ENCODE measurements around the gene EVC2. TPM values are rescaled to one million over a fixed set of nuclear protein-coding genes. Genes with fewer than 3 reads are reported as not detected.

Gene EVC2
- total and polyA plus RNA-seq, 2 experiments from 2014 or later: 4.3 to 8.1 TPM

DNA sequence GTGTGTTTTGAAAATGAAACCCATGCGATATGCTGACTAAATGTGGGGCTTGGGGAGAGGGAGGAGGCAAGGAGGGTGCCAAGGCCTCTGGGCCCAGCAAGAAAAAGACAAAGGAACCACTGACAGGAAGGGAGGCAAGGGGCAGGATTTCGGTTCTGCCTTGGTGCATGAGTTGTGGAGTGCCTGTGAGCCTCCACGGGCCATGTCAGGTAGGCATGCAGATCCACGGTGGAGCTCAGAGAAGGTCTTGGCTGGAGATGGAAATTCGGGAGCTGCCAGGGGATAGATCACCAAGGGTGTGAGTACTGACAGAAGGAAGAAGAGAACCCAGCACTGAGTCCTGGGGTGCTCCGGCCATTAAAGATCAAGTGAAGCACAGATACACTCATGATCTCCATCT is 4.1 kb downstream of the EVC2 start:
- peaks cover 5% of the 10 kb centered on the region; the same call in 1 of the 2 replicates for H3K36me3 ChIP-seq (ENCODE audit: low read depth)
- no peak overlapping the region for H3K4me2 ChIP-seq (ENCODE audit: unreplicated experiment)
- no peak overlapping the region for H2AFZ ChIP-seq
- H3K9me2 ChIP-seq (ENCODE audit: insufficient read depth): no peaks in the 10 kb centered on the region
- no peaks in the 10 kb centered on the region for H3K27me3 ChIP-seq (replicated peaks; ENCODE audit: insufficient read depth)
- no peak overlapping the region for H3K9ac ChIP-seq
- in situ Hi-C loops (cut with MboI): no loop called here
- H4K20me1 ChIP-seq (ENCODE audit: insufficient read depth): no peaks in the 10 kb centered on the region
- H3K4me3 ChIP-seq: no peak overlapping the region
- peaks cover 22% of the 10 kb centered on the region for H3K4me1 ChIP-seq (ENCODE audit: insufficient read depth)
- WGBS, 2 experiments (ENCODE audit: low coverage in 1 of 2, low lambda C conversion rate in 2 of 2, missing lambda C conversion rate in 2 of 2): 71 to 72% methylated on average over 6 of the region's 6 CpGs
- no peak overlapping the region for H3K27ac ChIP-seq
- peaks cover 5% of the 10 kb centered on the region; the same call in 1 of the 2 replicates for H3F3A ChIP-seq (ENCODE audit: insufficient read depth)
- peaks cover 50% of the 10 kb centered on the region for H3K79me2 ChIP-seq (ENCODE audit: insufficient read depth)
- H3K9me3 ChIP-seq (ENCODE audit: low read depth): no peaks in the 10 kb centered on the region
- TF ChIP-seq EZH2 (IDR thresholded peaks at IDR 0.05; ENCODE audit: insufficient read depth, poor library complexity, severe bottlenecking): no peak
- TF ChIP-seq EZH2phosphoT487 (IDR thresholded peaks at IDR 0.05; ENCODE audit: insufficient read depth, low read depth): no peak
- DNase-seq: no peak

DNA sequence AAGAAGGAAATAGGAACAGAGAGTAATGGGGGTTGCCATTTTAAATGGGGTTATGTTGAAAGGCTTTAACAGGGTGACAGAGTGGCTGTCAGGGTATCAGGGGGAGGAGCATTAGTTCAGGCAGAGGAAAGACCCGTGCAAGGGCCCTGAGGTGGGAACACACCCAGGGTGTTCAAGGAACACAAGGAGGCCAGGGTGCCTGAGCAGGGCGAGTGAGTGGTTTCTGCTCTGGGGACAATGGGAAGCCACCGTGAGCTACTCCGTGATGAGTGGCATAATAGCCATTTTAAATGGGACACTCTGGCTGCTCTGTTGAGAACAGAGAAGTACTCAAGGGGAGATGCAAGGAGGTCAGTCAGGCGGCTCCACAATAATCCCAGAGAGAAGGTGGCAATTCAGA is 4.5 kb downstream of the EVC2 start:
- no peak for DNase-seq
- H3K4me1 ChIP-seq (ENCODE audit: insufficient read depth): peaks cover 18% of the 10 kb centered on the region
- peaks cover 5% of the 10 kb centered on the region; the same call in 1 of the 2 replicates for H3K36me3 ChIP-seq (ENCODE audit: low read depth)
- H2AFZ ChIP-seq: no peak overlapping the region
- no peak for TF ChIP-seq EZH2phosphoT487 (IDR thresholded peaks at IDR 0.05; ENCODE audit: insufficient read depth, low read depth)
- TF ChIP-seq EZH2 (IDR thresholded peaks at IDR 0.05; ENCODE audit: insufficient read depth, poor library complexity, severe bottlenecking): no peak
- no peaks in the 10 kb centered on the region for H4K20me1 ChIP-seq (ENCODE audit: insufficient read depth)
- 0 out of 2 replicates have a peak, but pooled peaks cover under 1% of the 10 kb centered on the region for H3F3A ChIP-seq (ENCODE audit: insufficient read depth)
- H3K9ac ChIP-seq: no peak overlapping the region
- no peak overlapping the region for H3K4me3 ChIP-seq
- H3K27ac ChIP-seq: no peak overlapping the region
- peaks cover 50% of the 10 kb centered on the region for H3K79me2 ChIP-seq (ENCODE audit: insufficient read depth)
- WGBS, 2 experiments (ENCODE audit: low coverage in 1 of 2, low lambda C conversion rate in 2 of 2, missing lambda C conversion rate in 2 of 2): 98 to 100% methylated on average over 5 of the region's 5 CpGs
- no peaks in the 10 kb centered on the region for H3K9me2 ChIP-seq (ENCODE audit: insufficient read depth)
- H3K4me2 ChIP-seq (ENCODE audit: unreplicated experiment): no peak overlapping the region
- H3K27me3 ChIP-seq (replicated peaks; ENCODE audit: insufficient read depth): no peaks in the 10 kb centered on the region
- H3K9me3 ChIP-seq (ENCODE audit: low read depth): no peaks in the 10 kb centered on the region
- in situ Hi-C loops (cut with MboI): no loop called here

DNA sequence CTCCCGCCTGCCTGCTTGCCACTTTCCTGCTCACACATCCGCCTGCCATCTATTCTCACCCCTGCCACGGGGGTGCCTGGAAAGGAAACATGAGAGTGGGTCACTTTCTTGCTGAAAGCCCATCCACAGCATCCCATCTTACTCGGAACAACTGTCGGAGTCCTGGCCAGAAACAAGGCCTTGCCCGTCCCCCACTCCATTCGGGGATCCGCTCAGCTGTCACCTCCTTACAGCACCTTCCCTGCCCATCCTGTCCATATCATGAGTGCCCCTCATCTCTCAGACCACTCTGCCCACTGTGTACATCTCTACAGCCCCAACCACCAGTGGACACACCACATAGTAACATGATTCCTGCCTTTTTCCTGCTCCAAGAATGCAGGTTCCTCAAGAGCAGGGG is 6.4 kb downstream of the EVC2 start:
- WGBS, 2 experiments (ENCODE audit: low coverage in 1 of 2, low lambda C conversion rate in 2 of 2, missing lambda C conversion rate in 2 of 2): 97 to 98% methylated on average over 8 of the region's 8 CpGs
- no peak for DNase-seq
- no peak for TF ChIP-seq EZH2 (IDR thresholded peaks at IDR 0.05; ENCODE audit: insufficient read depth, poor library complexity, severe bottlenecking)
- TF ChIP-seq EZH2phosphoT487 (IDR thresholded peaks at IDR 0.05; ENCODE audit: insufficient read depth, low read depth): no peak
- H3K27me3 ChIP-seq (replicated peaks; ENCODE audit: insufficient read depth): no peaks in the 10 kb centered on the region
- peaks cover 7% of the 10 kb centered on the region; the same call in 1 of the 2 replicates for H3K4me1 ChIP-seq (ENCODE audit: insufficient read depth)
- no peak overlapping the region for H3K4me2 ChIP-seq (ENCODE audit: unreplicated experiment)
- no peaks in the 10 kb centered on the region for H3F3A ChIP-seq (ENCODE audit: insufficient read depth)
- H3K27ac ChIP-seq: no peak overlapping the region
- in situ Hi-C loops (cut with MboI): no loop called here
- no peaks in the 10 kb centered on the region for H4K20me1 ChIP-seq (ENCODE audit: insufficient read depth)
- H3K9ac ChIP-seq: no peak overlapping the region
- peaks cover 5% of the 10 kb centered on the region; the same call in 1 of the 2 replicates for H3K36me3 ChIP-seq (ENCODE audit: low read depth)
- no peaks in the 10 kb centered on the region for H3K9me3 ChIP-seq (ENCODE audit: low read depth)
- H3K4me3 ChIP-seq: no peak overlapping the region
- H3K9me2 ChIP-seq (ENCODE audit: insufficient read depth): no peaks in the 10 kb centered on the region
- H3K79me2 ChIP-seq (ENCODE audit: insufficient read depth): peaks cover 40% of the 10 kb centered on the region
- H2AFZ ChIP-seq: no peak overlapping the region

DNA sequence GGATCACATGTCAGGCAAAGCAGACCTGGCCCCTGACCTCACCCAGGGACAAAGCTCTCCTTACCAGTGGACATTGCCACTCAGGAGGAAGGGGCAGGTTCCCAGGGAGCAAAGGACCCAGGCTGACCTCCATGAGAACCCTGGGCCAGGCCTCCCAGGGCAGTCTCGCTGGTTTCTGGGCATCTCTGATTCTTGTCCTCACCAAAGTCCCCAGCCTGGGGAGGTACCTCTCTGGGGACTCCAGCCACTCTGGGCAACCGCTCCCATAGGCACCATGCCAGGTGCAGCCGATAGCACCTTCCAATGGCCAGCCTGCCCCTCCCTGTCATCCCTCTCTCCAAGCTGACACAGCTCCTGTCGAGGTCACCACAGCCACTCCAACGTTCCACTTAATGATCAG is 7.9 kb downstream of the EVC2 start:
- Histone ChIP-seq H3K4me2 (ENCODE audit: unreplicated experiment) (no peak overlapping the region), H3K9me3 (ENCODE audit: low read depth) (no peaks in the 10 kb centered on the region), H4K20me1 (ENCODE audit: insufficient read depth) (no peaks in the 10 kb centered on the region), H3K27me3 (replicated peaks; ENCODE audit: insufficient read depth) (no peaks in the 10 kb centered on the region), H3K9me2 (ENCODE audit: insufficient read depth) (no peaks in the 10 kb centered on the region), H3K9ac (no peak overlapping the region), H3F3A (ENCODE audit: insufficient read depth) (no peaks in the 10 kb centered on the region), H3K4me1 (ENCODE audit: insufficient read depth) (peaks cover 7% of the 10 kb centered on the region; the same call in 1 of the 2 replicates), H3K27ac (no peak overlapping the region), H3K36me3 (ENCODE audit: low read depth) (peaks cover 5% of the 10 kb centered on the region; the same call in 1 of the 2 replicates), H3K79me2 (ENCODE audit: insufficient read depth) (peaks cover 35% of the 10 kb centered on the region), H2AFZ (no peak overlapping the region), H3K4me3 (no peak overlapping the region)
- TF ChIP-seq EZH2phosphoT487 (IDR thresholded peaks at IDR 0.05; ENCODE audit: insufficient read depth, low read depth) (no peak), EZH2 (IDR thresholded peaks at IDR 0.05; ENCODE audit: insufficient read depth, poor library complexity, severe bottlenecking) (no peak)
- in situ Hi-C loops (cut with MboI): no loop called here
- WGBS, 2 experiments (ENCODE audit: low coverage in 1 of 2, low lambda C conversion rate in 2 of 2, missing lambda C conversion rate in 2 of 2): 66 to 68% methylated on average over 5 of the region's 5 CpGs
- DNase-seq: no peak

Data from GM23248 (cell line).